HCT116 (cell line): ENCODE data around the gene HMCN2. TPM values are rescaled to one million over a fixed set of nuclear protein-coding genes. Genes with fewer than 3 reads are reported as not detected.

Source experiments
- ATAC-seq: fragments of 200-7000 bp; cut with Tn5 transposase; 2 replicates; pipeline ENCODE4 v1.9.1; 2020; ENCODE audit warnings: mild to moderate bottlenecking, moderate library complexity
- BruUV-seq: library from RNA; stranded (reverse); fragments of 400-500 nt; replicated peaks from 2 replicates; lab custom pipeline; 2021; lab: Mats Ljungman, UMichigan
- CTCF ChIA-PET: fragments of 300-600 bp; sonication (Branson Sonifier 250); formaldehyde crosslinking; loops from one replicate; lab custom pipeline; 2021; ENCODE audit warnings: antibody characterized with exemption; lab: Charles Lee
- POLR2A ChIA-PET: fragments of 300-600, 350-600 bp; sonication (Branson Sonifier 250); formaldehyde crosslinking; loops from one replicate; lab custom pipeline; 2021; ENCODE audit warnings: antibody characterized with exemption; lab: Charles Lee
- RAD21 ChIA-PET, 2 experiments: fragments of 300-600 bp; sonication (Branson Sonifier 250); formaldehyde crosslinking; loops; one replicate each; lab custom pipeline; 2023; ENCODE audit warnings: low total read pairs in 2 of 2; ENCODE audit not compliant: uncharacterized antibody in 2 of 2, unreplicated experiment in 2 of 2, low non-redundant PET in 1 of 2; lab: Charles Lee
- DNase-seq: peaks from one replicate; pipeline ENCODE4 v3.0.0-alpha.2; 2010; ENCODE audit warnings: low read depth, low spot score
- H2AFZ ChIP-seq: fragments of 200-600 bp; shearing (Covaris generic), sonication (generic); 2 replicates; pipeline ENCODE4 v1.6.1; 2017; ENCODE audit warnings: low read depth, mixed run types, mixed read lengths, antibody characterized with exemption, low read length; ENCODE audit not compliant: poor library complexity, severe bottlenecking
- H3K27ac ChIP-seq: 2 replicates; pipeline ENCODE4 v1.5.1; 2012; ENCODE audit warnings: low read depth, low read length
- H3K27me3 ChIP-seq: fragments of 200-600 bp; sonication (generic); 2 replicates; pipeline ENCODE4 v1.6.1; 2016; ENCODE audit warnings: mixed run types, low read length, mixed read lengths; ENCODE audit not compliant: insufficient read depth
- H3K36me3 ChIP-seq, 2 experiments: fragments of 200-500 bp in 1 of 2; fragments of 200-600 bp in 1 of 2; sonication (Bioruptor generic) in 1 of 2; sonication (generic) in 1 of 2; 2 replicates each; pipeline versions ENCODE4 v1.5.1 to v1.6.1; 2014 to 2016; ENCODE audit warnings: low read length in 2 of 2, inconsistent platforms in 1 of 2, mixed read lengths in 1 of 2, mixed run types in 1 of 2; ENCODE audit not compliant: insufficient read depth in 2 of 2, control insufficient read depth in 1 of 2
- H3K4me1 ChIP-seq, 2 experiments: fragments of 200-600 bp in 1 of 2; sonication (generic) in 1 of 2; 2 replicates each; pipeline versions ENCODE4 v1.5.1 to v1.6.1; 2012 to 2017; ENCODE audit warnings: low read length in 2 of 2, inconsistent platforms in 1 of 2, mild to moderate bottlenecking in 1 of 2, mixed read lengths in 1 of 2, mixed run types in 1 of 2, moderate library complexity in 1 of 2; ENCODE audit not compliant: insufficient read depth in 2 of 2, control insufficient read depth in 1 of 2
- H3K4me2 ChIP-seq: fragments of 200-600 bp; sonication (generic); 2 replicates; pipeline ENCODE4 v1.6.1; 2017; ENCODE audit warnings: mixed run types, low read length, mixed read lengths
- H3K4me3 ChIP-seq, 2 experiments: fragments of 200-600 bp in 1 of 2; sonication (generic) in 1 of 2; replicated peaks in 1 of 2; 2 replicates each; pipeline ENCODE4 v1.5.1; 2011 to 2016; ENCODE audit warnings: low read length in 2 of 2, control low read depth in 1 of 2, low read depth in 1 of 2, mild to moderate bottlenecking in 1 of 2, mixed read lengths in 1 of 2, mixed run types in 1 of 2
- H3K79me2 ChIP-seq: fragments of 200-600 bp; sonication (generic); 2 replicates; pipeline ENCODE4 v1.6.1; 2017; ENCODE audit warnings: mild to moderate bottlenecking, mixed run types, low read length, moderate library complexity, mixed read lengths; ENCODE audit not compliant: insufficient read depth
- H3K9ac ChIP-seq: fragments of 200-600 bp; sonication (generic); 2 replicates; pipeline ENCODE4 v1.6.1; 2016; ENCODE audit warnings: low read length, mixed read lengths
- H3K9me2 ChIP-seq: fragments of 200-600 bp; sonication (generic), shearing (Covaris generic); 2 replicates; pipeline ENCODE4 v1.6.1; 2017; ENCODE audit warnings: mixed run types, mild to moderate bottlenecking, moderate library complexity; ENCODE audit not compliant: insufficient read depth
- H3K9me3 ChIP-seq, 2 experiments: fragments of 200-500 bp in 1 of 2; fragments of 200-600 bp in 1 of 2; sonication (Bioruptor generic) in 1 of 2; sonication (generic) in 1 of 2; 2 replicates each; pipeline ENCODE4 v1.6.1; 2014 to 2017; ENCODE audit warnings: low read length in 2 of 2, mixed read lengths in 2 of 2, inconsistent platforms in 1 of 2, low read depth in 1 of 2, mild to moderate bottlenecking in 1 of 2, mixed run types in 1 of 2, moderate library complexity in 1 of 2; ENCODE audit not compliant: control insufficient read depth in 1 of 2, insufficient read depth in 1 of 2
- H4K20me1 ChIP-seq: fragments of 200-600 bp; sonication (generic), shearing (Covaris generic); 2 replicates; pipeline ENCODE4 v1.6.1; 2017; ENCODE audit warnings: mixed run types, mild to moderate bottlenecking, moderate library complexity; ENCODE audit not compliant: insufficient read depth
- EZH2phosphoT487 ChIP-seq: fragments of 200-600 bp; IDR thresholded peaks from 2 replicates; pipeline ENCODE4 v1.6.1; 2018; ENCODE audit warnings: antibody characterized with exemption, borderline replicate concordance
- SIN3A ChIP-seq: IDR thresholded peaks from 2 replicates; pipeline ENCODE4 v1.6.1; 2012; ENCODE audit warnings: low read depth
- SP1 ChIP-seq: IDR thresholded peaks from 2 replicates; pipeline ENCODE4 v1.6.1; 2012; ENCODE audit warnings: low read depth
- SRF ChIP-seq: IDR thresholded peaks from 2 replicates; pipeline ENCODE4 v1.6.1; 2012; ENCODE audit warnings: low read depth
- ZBTB33 ChIP-seq: IDR thresholded peaks from 2 replicates; pipeline ENCODE4 v1.6.1; 2011; ENCODE audit warnings: mild to moderate bottlenecking, low read length, moderate library complexity; ENCODE audit not compliant: insufficient replicate concordance; ENCODE audit errors: extremely low read depth
- intact Hi-C: fragments of 100-400 bp; cut with micrococcal nuclease; formaldehyde crosslinking; loops from 2 replicates; pipeline ENCODE4 v1.10.0; 2022
- total RNA-seq: library from RNA; stranded (reverse); gene quantifications from one replicate; pipeline ENCODE4 v1.2.1, GENCODE V29; 2021; ENCODE audit not compliant: unreplicated experiment
- TF ChIP-seq, protein P1 (sequence below): IDR thresholded peaks from 2 replicates; pipeline ENCODE4 v1.6.1; 2012

Gene HMCN2
- total RNA-seq, 1 experiment from 2014 or later = 0.22 TPM

GRCh38 chr9:130329061-130329460 lies 63.5 kb downstream of the HMCN2 start:
- Histone ChIP-seq H3K9ac (no peak overlapping the region), H3K27ac (no peak overlapping the region), H3K27me3 (peaks cover 13% of the 10 kb centered on the region; the same call in 1 of the 2 replicates), H2AFZ (no peak overlapping the region), H3K4me2 (no peak overlapping the region), H3K79me2 (no peaks in the 10 kb centered on the region)
- ATAC-seq = no peak
- TF ChIP-seq ZBTB33 (no peak), SRF (no peak)
- TF ChIP-seq, all 23 proteins: peak for 0
- ChIA-PET RAD21 (no interaction called here), CTCF (no interaction called here), POLR2A (no interaction called here)
- H4K20me1 ChIP-seq = no peaks in the 10 kb centered on the region
- no peak for DNase-seq
- no peaks in the 10 kb centered on the region for H3K36me3 ChIP-seq
- peaks cover 9 to 23% of the 10 kb centered on the region in 2 experiments; a peak in 3 of 4 replicates for H3K4me1 ChIP-seq
- no peak overlapping the region for H3K4me3 ChIP-seq
- no peaks in the 10 kb centered on the region for H3K9me3 ChIP-seq
- intact Hi-C loops = no loop called here
- no TSS peak for BruUV-seq
- H3K9me2 ChIP-seq = no peaks in the 10 kb centered on the region

DNA sequence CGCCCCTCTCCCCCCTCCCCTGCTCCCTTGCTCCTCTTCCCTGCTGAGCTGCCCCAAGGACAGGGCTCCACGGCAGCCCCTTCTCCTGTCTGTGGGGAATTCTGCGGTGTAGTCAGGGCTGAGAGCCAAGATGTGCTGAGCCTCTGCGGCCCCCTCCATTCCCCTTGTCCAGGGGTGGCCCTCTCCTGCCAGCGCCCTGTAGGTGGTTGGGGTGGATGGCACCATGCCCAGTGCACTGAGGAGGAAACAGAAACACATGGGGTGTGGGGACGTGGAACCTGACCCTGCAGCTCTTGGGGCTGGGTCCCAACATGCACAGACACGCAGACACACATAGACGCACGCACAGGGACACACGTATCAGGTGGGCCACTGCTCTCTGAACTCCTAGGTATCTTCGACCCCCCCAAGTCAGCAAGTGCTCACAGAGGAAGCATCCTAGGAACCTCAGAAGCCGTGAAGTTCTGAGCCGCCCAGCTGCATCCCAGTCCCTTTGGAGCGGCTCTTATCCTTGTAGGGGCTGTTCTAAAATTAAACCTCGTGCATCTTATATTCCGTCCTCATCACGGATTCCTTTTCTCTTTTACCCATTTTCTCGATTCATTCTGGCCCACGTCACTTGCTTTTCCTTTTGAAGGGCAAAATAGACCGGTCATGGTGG lies 64.8 kb downstream of the HMCN2 start:
- Histone ChIP-seq H3K9me3 (no peaks in the 10 kb centered on the region), H3K4me2 (no peak overlapping the region; the same call in 1 of the 2 replicates), H3K79me2 (no peaks in the 10 kb centered on the region)
- no peak for TF ChIP-seq ZBTB33
- TF ChIP-seq, protein P1, sequence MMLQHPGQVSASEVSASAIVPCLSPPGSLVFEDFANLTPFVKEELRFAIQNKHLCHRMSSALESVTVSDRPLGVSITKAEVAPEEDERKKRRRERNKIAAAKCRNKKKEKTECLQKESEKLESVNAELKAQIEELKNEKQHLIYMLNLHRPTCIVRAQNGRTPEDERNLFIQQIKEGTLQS = no peak
- no peak for TF ChIP-seq SP1
- no peak for TF ChIP-seq SIN3A
- no peak for TF ChIP-seq EZH2phosphoT487
- TF ChIP-seq, all 23 proteins: peak for 0
- Histone ChIP-seq H2AFZ (no peak overlapping the region), H3K9ac (no peak overlapping the region), H3K9me2 (no peaks in the 10 kb centered on the region), H3K4me1 (peaks cover 9 to 23% of the 10 kb centered on the region in 2 experiments; a peak in 3 of 4 replicates), H3K36me3 (no peaks in the 10 kb centered on the region), H4K20me1 (no peaks in the 10 kb centered on the region), H3K4me3 (no peak overlapping the region), H3K27ac (no peak overlapping the region), H3K27me3 (peaks cover 18% of the 10 kb centered on the region; the same call in 1 of the 2 replicates)
- intact Hi-C loops = no loop called here
- POLR2A ChIA-PET = no interaction called here
- BruUV-seq = no TSS peak
- ATAC-seq (no peak), DNase-seq (no peak)
- CTCF ChIA-PET = no interaction called here
- RAD21 ChIA-PET = interaction anchor here in 1 of 2 experiments (0.6 kb wide), 1 partner anchor 241 kb away, joined by 3 read pairs; no protein-coding TSS in a partner anchor
